Tibial nerve (tissue), 4 donors: ENCODE measurements around the gene NAMPT. TPM values are rescaled to one million over a fixed set of nuclear protein-coding genes. Genes with fewer than 3 reads are reported as not detected.

ENCODE experiments used
- DNase-seq, 2 donors: peaks; one replicate each; pipeline ENCODE4 v3.0.0-alpha.2; 2019; ENCODE audit warnings: low spot score in 2 of 2
- H3K27ac ChIP-seq, 4 donors: fragments of 200-600 bp; sonication (generic) in 3 of 4; one replicate each; pipeline ENCODE4 v1.5.1; 2017 to 2019; ENCODE audit warnings: mild to moderate bottlenecking in 1 of 4
- H3K27me3 ChIP-seq, 2 donors: fragments of 200-600 bp; sonication (generic) in 1 of 2; one replicate each; pipeline versions ENCODE4 v1.5.1 to v1.6.0; 2017 to 2019
- H3K36me3 ChIP-seq, 3 donors: fragments of 200-600 bp; sonication (generic); one replicate each; pipeline ENCODE4 v1.5.1; 2018 to 2019
- H3K4me1 ChIP-seq, 4 donors: fragments of 200-600 bp; sonication (generic) in 3 of 4; one replicate each; pipeline ENCODE4 v1.5.1; 2017 to 2019
- H3K4me3 ChIP-seq, 4 donors: fragments of 200-600 bp; sonication (generic) in 3 of 4; one replicate each; pipeline ENCODE4 v1.5.1; 2017 to 2019; ENCODE audit warnings: mild to moderate bottlenecking in 1 of 4, moderate library complexity in 1 of 4
- H3K9me3 ChIP-seq, 4 donors: fragments of 200-600 bp; sonication (generic) in 3 of 4; one replicate each; pipeline ENCODE4 v1.5.1; 2017 to 2019
- EP300 ChIP-seq, 2 donors: sonication (generic); formaldehyde crosslinking; IDR thresholded peaks; one replicate each; pipeline ENCODE4 v1.6.1; 2017; ENCODE audit warnings: antibody characterized with exemption in 2 of 2, mild to moderate bottlenecking in 1 of 2
- POLR2A ChIP-seq, 2 donors: fragments of 450-650 bp; IDR thresholded peaks; one replicate each; pipeline ENCODE4 v1.6.1; 2017; ENCODE audit warnings: antibody characterized with exemption in 2 of 2, mild to moderate bottlenecking in 2 of 2, moderate library complexity in 2 of 2
- WGBS, 2 donors: methylation state at CpG; one replicate each; pipeline ENCODE4 v1.1.5; 2018; 5-methylcytosine and 5-hydroxymethylcytosine counted together
- total RNA-seq, 4 donors: library from RNA; depleted of rRNA; stranded (reverse); fragments of >200 nt; gene quantifications; one replicate each; pipeline ENCODE4 v1.1.0, GENCODE V29; 2016
- TF ChIP-seq, protein P1 (sequence below), 5 experiments: fragments of 200-600 bp in 3 of 5; fragments of 450-650 bp in 2 of 5; sonication (generic) in 3 of 5; IDR thresholded peaks; one replicate each; pipeline ENCODE4 v1.5.1; 2016 to 2019; ENCODE audit warnings: antibody characterized with exemption in 5 of 5, mild to moderate bottlenecking in 3 of 5, moderate library complexity in 2 of 5

Gene NAMPT
- total RNA-seq, 4 donors from 2014 or later: 69.1 to 270 (median 87.3) TPM

DNA sequence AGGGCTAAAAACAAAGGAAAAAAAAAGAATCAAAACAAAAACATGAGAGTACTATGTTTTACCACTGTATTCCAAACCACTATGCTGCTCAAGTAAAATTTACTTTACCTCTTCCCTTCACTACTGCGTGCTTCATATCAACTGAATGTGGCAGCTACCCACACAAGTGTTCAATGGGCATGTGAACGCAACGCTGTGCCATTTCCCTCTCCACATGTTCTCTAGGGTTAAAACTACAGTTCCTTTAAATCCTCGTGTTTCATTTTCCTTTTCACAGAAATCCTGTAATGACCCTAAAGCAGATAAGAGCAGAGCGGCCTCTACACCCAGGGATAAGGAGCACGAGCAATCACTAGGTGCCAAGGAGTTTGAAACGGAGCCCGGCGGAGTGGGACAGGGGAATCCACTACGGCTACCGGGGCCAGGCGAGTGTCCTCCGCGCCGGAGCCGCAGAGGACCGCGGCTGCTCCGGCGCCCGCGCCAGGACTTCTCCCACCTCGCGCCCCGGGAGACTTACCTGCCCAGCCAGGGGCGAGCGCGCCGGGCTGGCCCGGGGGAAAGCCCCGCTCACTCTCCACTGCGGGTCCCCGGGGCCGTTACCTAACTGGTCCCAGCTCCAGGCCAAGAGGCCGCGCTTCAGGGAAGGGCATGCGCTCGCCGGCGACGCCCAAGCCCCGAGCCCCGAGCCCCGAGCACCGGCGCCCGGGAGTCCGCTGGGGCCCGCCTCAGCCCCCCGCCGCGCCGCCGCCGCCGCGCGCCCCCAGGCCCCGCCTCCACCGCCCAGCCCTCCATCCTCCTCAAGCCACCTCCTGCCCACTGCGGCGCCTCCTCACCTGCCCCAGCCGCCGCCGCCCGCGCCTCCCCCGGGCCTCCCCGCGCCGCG lies 711 bp downstream of the NAMPT start:
- H3K36me3 ChIP-seq: no peaks in the 10 kb centered on the region
- H3K4me1 ChIP-seq: peaks cover 0 to 49% (median 8%) of the 10 kb centered on the region in 4 donors
- TF ChIP-seq EP300 (IDR thresholded peaks at IDR 0.05): peak in 1 of 2 donors; percentile 82
- TF ChIP-seq, protein P1, sequence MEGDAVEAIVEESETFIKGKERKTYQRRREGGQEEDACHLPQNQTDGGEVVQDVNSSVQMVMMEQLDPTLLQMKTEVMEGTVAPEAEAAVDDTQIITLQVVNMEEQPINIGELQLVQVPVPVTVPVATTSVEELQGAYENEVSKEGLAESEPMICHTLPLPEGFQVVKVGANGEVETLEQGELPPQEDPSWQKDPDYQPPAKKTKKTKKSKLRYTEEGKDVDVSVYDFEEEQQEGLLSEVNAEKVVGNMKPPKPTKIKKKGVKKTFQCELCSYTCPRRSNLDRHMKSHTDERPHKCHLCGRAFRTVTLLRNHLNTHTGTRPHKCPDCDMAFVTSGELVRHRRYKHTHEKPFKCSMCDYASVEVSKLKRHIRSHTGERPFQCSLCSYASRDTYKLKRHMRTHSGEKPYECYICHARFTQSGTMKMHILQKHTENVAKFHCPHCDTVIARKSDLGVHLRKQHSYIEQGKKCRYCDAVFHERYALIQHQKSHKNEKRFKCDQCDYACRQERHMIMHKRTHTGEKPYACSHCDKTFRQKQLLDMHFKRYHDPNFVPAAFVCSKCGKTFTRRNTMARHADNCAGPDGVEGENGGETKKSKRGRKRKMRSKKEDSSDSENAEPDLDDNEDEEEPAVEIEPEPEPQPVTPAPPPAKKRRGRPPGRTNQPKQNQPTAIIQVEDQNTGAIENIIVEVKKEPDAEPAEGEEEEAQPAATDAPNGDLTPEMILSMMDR (IDR thresholded peaks at IDR 0.05): no peak
- peak; percentile 13 to 28 for TF ChIP-seq POLR2A (IDR thresholded peaks at IDR 0.05)
- peak; percentile 20 to 42 for DNase-seq
- peak overlapping the region; percentile 70 to 92 (median 80) for H3K4me3 ChIP-seq
- WGBS, 2 donors: 2% methylated on average over 13 to 24 of the region's 72 CpGs
- H3K9me3 ChIP-seq: no peaks in the 10 kb centered on the region
- no peaks in the 10 kb centered on the region for H3K27me3 ChIP-seq
- peak overlapping the region; percentile 97 to 99 (median 98) for H3K27ac ChIP-seq

DNA sequence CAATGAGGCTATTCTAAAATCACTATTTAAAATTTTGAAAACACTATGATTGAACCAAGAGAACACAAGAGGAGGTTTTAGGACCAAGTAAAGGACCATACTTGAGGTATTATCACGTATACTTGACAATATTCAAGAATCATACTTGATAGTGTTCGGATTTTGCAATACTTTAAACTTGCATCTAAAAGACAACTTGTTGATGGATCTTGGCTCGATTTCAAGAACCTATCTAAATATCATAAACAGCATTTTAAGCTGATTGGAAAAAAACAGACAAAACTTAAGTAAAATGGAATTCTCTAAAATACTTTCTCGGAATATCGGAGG lies 1.3 kb downstream of the NAMPT start:
- H3K27me3 ChIP-seq: no peaks in the 10 kb centered on the region
- no peaks in the 10 kb centered on the region for H3K9me3 ChIP-seq
- peaks cover 0 to 55% (median 8%) of the 10 kb centered on the region in 4 donors for H3K4me1 ChIP-seq
- peak overlapping the region; percentile 97 to 99 (median 98) for H3K27ac ChIP-seq
- WGBS, 2 donors: 26 to 27% methylated on average over 5 of the region's 5 CpGs
- TF ChIP-seq POLR2A (IDR thresholded peaks at IDR 0.05): no peak
- TF ChIP-seq, protein P1 (IDR thresholded peaks at IDR 0.05): no peak
- TF ChIP-seq EP300 (IDR thresholded peaks at IDR 0.05): no peak
- peak overlapping the region; percentile 64 to 92 (median 80) for H3K4me3 ChIP-seq
- DNase-seq: no peak
- H3K36me3 ChIP-seq: no peaks in the 10 kb centered on the region

DNA sequence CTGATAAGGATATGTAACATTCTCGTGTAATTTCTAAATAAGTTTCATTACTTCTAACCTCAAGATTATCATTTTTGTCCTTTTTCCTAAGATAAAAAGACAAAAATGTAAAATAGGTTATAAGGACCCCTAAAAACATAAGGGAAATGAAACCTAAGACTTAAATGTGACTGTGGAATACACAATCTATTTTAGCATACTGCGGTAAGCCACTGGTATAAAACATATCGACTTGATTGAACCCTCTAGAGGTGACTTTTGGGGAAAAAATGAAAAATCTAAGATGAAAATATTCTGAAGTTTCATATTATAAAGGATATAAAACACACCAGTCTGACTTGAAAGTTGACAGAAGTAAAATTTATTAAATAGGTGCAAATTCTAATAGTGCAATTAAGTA lies 1.9 kb downstream of the NAMPT start:
- H3K9me3 ChIP-seq: no peaks in the 10 kb centered on the region
- H3K4me1 ChIP-seq: peaks cover 0 to 61% (median 8%) of the 10 kb centered on the region in 4 donors
- peak overlapping the region in 2 of 4 donors; percentile 64 to 89 for H3K4me3 ChIP-seq
- WGBS, 2 donors: 83 to 87% methylated on average over 3 of the region's 3 CpGs
- no peak for TF ChIP-seq EP300 (IDR thresholded peaks at IDR 0.05)
- TF ChIP-seq, protein P1 (IDR thresholded peaks at IDR 0.05): no peak
- no peak for TF ChIP-seq POLR2A (IDR thresholded peaks at IDR 0.05)
- H3K27ac ChIP-seq: peak overlapping the region in 3 of 4 donors; percentile 16 to 98 (median 97)
- no peaks in the 10 kb centered on the region for H3K36me3 ChIP-seq
- DNase-seq: no peak
- H3K27me3 ChIP-seq: no peaks in the 10 kb centered on the region

DNA sequence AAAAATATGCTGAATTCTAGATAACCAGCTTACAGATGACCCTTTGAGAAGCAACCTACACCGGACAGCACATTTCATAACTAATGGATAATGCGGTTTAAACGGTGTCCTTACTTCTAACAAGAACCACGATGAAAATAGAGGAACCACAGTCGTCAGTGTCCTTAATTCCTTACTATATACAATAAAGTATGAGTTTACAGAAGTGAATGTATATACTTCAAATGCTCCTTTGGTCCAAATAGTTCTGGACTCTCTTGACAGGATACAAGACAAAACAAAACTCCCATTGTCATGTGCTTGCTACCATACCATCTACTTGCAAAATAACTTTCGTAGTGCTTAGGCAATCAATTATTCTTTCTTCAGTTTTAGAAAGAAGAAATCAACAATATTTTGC lies 2.4 kb downstream of the NAMPT start:
- DNase-seq: no peak
- TF ChIP-seq POLR2A (IDR thresholded peaks at IDR 0.05): no peak
- peak in 1 of 2 donors; percentile 39 for TF ChIP-seq EP300 (IDR thresholded peaks at IDR 0.05)
- TF ChIP-seq, protein P1 (IDR thresholded peaks at IDR 0.05): no peak
- WGBS, 2 donors: 59 to 62% methylated on average over 6 of the region's 6 CpGs
- peak overlapping the region in 1 of 4 donors; percentile 89 for H3K4me3 ChIP-seq
- no peaks in the 10 kb centered on the region for H3K27me3 ChIP-seq
- no peaks in the 10 kb centered on the region for H3K9me3 ChIP-seq
- H3K4me1 ChIP-seq: peaks cover 0 to 65% (median 8%) of the 10 kb centered on the region in 4 donors
- peaks cover 0 to under 1% (median 0%) of the 10 kb centered on the region in 3 donors for H3K36me3 ChIP-seq
- peak overlapping the region in 3 of 4 donors; percentile 16 to 98 (median 97) for H3K27ac ChIP-seq
